HFFc6 (cell line): ENCODE measurements around the gene ACOXL. TPM values are rescaled to one million over a fixed set of nuclear protein-coding genes. Genes with fewer than 3 reads are reported as not detected.

ENCODE experiments used
- DNase-seq: peaks from one replicate; pipeline ENCODE4 v3.0.0-alpha.2; 2018
- H3K27ac Mint-ChIP-seq: 2 replicates; pipeline ENCODE4 v1.8.0; 2020; ENCODE audit warnings: mild to moderate bottlenecking, mixed read lengths
- H3K27me3 Mint-ChIP-seq: 2 replicates; pipeline ENCODE4 v1.8.0; 2021; ENCODE audit warnings: mild to moderate bottlenecking, moderate library complexity, mixed read lengths; ENCODE audit not compliant: insufficient read depth
- H3K36me3 Mint-ChIP-seq: 2 replicates; pipeline ENCODE4 v1.8.0; 2021; ENCODE audit warnings: low read depth, mixed read lengths
- H3K4me1 Mint-ChIP-seq: 2 replicates; pipeline ENCODE4 v1.8.0; 2020; ENCODE audit warnings: low read depth, mixed read lengths
- H3K4me3 Mint-ChIP-seq: 2 replicates; pipeline ENCODE4 v1.8.0; 2020; ENCODE audit warnings: mild to moderate bottlenecking, moderate library complexity, mixed read lengths
- H3K9me3 Mint-ChIP-seq: 2 replicates; pipeline ENCODE4 v1.8.0; 2020; ENCODE audit warnings: mild to moderate bottlenecking, mixed read lengths
- total RNA-seq, 6 experiments: library from RNA; stranded (reverse); fragmentation: NEBNext Ultra II Directional; extraction: Animal tissue kit (Norgen Biotek cat#: 25700); gene quantifications; 2 replicates in 1 of 6; 3 replicates in 5 of 6; pipeline ENCODE4 v1.2.3, GENCODE V29; 2021
- TF ChIP-seq, protein P1 (sequence below): fragments of 200-600 bp; sonication (generic); IDR thresholded peaks from 2 replicates; pipeline ENCODE4 v1.5.0; 2021; ENCODE audit warnings: antibody characterized with exemption, mild to moderate bottlenecking

Gene ACOXL
- total RNA-seq, 6 experiments from 2014 or later, result not detected

DNA sequence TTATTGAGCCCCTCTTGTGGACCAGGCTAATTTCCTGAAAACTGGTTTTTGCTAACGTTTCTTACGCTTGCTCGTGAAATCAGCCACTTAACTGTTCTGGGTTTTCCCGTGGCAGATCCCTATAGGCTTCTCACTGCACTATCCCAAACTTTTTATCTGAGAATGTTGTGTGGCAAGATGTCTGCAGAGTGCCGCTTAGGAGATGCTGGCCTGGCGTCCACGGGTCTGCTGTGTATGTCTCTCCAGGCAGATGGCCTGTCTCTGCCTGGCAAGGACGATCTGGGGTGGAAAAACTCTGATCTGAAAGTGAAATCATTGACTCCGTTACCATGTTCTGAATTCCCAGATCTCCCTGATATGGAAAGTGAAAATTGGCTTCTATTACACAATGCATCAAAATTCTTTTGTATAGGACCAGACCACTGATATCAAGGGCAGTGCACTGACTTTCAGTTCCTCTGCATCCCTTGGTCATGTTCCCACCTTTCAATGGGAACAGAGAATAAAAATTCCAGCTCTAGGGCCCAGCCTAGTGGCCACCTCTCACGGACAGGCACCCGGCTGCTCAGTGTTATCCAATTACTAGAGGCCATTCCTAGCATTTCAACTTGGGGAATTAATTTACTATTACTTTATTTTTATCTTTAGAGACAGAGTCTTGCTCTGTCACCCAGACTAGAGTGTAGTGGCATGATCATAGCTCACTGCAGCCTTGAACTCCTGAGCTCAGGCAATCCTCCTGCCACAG, 154.6 kb downstream of the ACOXL start:
- Mint-ChIP-seq H3K27ac (no peak overlapping the region), H3K27me3 (peaks cover 21% of the 10 kb centered on the region), H3K9me3 (no peaks in the 10 kb centered on the region), H3K36me3 (no peaks in the 10 kb centered on the region), H3K4me3 (no peak overlapping the region), H3K4me1 (peaks cover 7% of the 10 kb centered on the region)
- DNase-seq, result no peak
- TF ChIP-seq, protein P1, sequence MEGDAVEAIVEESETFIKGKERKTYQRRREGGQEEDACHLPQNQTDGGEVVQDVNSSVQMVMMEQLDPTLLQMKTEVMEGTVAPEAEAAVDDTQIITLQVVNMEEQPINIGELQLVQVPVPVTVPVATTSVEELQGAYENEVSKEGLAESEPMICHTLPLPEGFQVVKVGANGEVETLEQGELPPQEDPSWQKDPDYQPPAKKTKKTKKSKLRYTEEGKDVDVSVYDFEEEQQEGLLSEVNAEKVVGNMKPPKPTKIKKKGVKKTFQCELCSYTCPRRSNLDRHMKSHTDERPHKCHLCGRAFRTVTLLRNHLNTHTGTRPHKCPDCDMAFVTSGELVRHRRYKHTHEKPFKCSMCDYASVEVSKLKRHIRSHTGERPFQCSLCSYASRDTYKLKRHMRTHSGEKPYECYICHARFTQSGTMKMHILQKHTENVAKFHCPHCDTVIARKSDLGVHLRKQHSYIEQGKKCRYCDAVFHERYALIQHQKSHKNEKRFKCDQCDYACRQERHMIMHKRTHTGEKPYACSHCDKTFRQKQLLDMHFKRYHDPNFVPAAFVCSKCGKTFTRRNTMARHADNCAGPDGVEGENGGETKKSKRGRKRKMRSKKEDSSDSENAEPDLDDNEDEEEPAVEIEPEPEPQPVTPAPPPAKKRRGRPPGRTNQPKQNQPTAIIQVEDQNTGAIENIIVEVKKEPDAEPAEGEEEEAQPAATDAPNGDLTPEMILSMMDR, result no peak

DNA sequence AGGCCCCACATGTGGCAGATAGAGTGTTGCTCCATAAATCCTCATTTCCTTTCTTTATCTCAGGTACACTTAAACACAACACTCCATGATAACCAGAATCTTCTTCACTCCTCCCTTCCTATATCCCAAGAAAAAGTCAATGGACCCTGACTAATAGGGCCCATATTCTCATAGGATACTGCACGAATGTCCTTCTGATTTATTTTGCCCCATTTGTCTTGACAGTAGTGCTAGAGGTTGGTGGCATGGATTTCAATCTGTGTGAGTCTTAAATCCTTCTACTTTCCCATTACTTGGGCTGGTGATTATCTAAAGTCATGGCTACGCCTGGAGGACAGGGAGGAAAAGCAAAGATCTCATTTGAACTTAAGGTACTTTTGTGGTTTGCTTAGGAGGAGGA, 156.0 kb downstream of the ACOXL start:
- Mint-ChIP-seq H3K9me3 (no peaks in the 10 kb centered on the region), H3K27me3 (peaks cover 21% of the 10 kb centered on the region), H3K4me3 (no peak overlapping the region), H3K4me1 (peaks cover 3% of the 10 kb centered on the region), H3K27ac (no peak overlapping the region), H3K36me3 (no peaks in the 10 kb centered on the region)
- TF ChIP-seq, protein P1, result no peak
- no peak for DNase-seq

DNA sequence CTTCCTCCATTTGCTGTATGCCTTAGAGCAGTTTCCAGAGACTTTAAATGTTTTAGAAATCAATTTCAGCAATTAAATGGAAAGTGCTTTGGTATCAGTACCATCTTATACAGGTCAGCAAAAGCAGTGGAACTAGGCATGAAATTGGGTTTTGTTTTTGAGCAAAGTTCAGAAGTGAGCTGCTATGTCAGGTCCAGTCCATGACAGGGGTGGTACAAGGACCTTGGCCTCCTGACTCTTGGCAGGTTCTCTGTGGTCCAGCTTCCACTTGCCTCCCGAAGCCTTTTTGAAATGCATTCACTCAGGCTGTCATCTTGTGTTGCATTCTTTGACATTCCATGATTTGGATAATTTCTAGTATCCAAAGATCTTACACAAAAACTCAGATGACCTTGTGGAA, 159.3 kb downstream of the ACOXL start:
- Mint-ChIP-seq H3K36me3 (no peaks in the 10 kb centered on the region), H3K27me3 (peaks cover 21% of the 10 kb centered on the region), H3K4me1 (no peaks in the 10 kb centered on the region), H3K4me3 (no peak overlapping the region), H3K9me3 (peaks cover 5% of the 10 kb centered on the region; the same call in 1 of the 2 replicates), H3K27ac (no peak overlapping the region)
- no peak for DNase-seq
- TF ChIP-seq, protein P1, result no peak

DNA sequence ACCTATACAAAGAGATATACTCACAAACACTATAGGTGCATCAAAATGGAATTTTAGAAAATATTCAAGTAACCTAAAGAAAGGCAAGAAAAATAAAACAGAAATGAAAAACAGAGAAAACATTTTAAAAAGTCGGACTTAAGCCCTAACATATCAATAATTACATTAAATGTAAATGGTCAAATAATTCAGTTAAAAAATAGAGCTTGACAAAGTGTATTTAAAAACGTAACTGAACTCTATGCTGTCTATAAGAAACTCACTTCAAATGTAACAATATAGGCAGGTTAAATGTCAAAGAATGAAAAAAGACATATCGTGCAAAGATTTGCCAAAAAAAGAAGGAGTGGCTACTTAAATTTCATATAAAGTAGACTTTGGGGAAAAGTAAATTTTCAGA, 163.9 kb downstream of the ACOXL start:
- Mint-ChIP-seq H3K36me3 (no peaks in the 10 kb centered on the region), H3K9me3 (peaks cover 5% of the 10 kb centered on the region; the same call in 1 of the 2 replicates), H3K4me3 (no peak overlapping the region), H3K4me1 (no peaks in the 10 kb centered on the region), H3K27me3 (peaks cover 9% of the 10 kb centered on the region), H3K27ac (no peak overlapping the region)
- DNase-seq, result no peak
- TF ChIP-seq, protein P1, result no peak

DNA sequence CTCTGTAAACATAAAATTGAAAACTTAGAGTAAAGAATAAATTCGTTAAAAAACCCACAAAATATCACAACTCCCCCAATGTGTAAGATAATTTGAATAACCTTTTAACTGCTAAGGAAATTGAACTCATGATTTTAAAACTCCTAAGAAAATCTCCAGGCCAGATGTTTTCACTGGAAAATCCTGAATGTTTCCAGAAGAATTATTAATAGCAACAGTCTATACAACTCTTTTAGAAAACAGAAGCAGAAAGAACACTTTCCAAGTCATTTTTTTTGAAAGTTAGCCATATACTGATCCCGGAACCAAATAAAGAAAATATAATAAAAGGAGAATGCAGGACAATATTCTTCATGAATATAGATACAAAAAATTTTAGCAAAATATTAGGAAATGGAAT, 165.6 kb downstream of the ACOXL start:
- Mint-ChIP-seq H3K4me1 (no peaks in the 10 kb centered on the region), H3K9me3 (peaks cover 5% of the 10 kb centered on the region; the same call in 1 of the 2 replicates), H3K27ac (no peak overlapping the region), H3K4me3 (no peak overlapping the region), H3K27me3 (peaks cover 17% of the 10 kb centered on the region), H3K36me3 (no peaks in the 10 kb centered on the region)
- no peak for DNase-seq
- TF ChIP-seq, protein P1, result no peak
